ENCODE results near the gene USP47. TPM values are rescaled to one million over a fixed set of nuclear protein-coding genes. Genes with fewer than 3 reads are reported as not detected.

Gene USP47
- total and polyA plus RNA-seq, 2 of the 13 experiments (the other 11 are each of a cell fraction or from before 2014, with no cell fraction given) = 12.2 to 52.7 TPM

DNA sequence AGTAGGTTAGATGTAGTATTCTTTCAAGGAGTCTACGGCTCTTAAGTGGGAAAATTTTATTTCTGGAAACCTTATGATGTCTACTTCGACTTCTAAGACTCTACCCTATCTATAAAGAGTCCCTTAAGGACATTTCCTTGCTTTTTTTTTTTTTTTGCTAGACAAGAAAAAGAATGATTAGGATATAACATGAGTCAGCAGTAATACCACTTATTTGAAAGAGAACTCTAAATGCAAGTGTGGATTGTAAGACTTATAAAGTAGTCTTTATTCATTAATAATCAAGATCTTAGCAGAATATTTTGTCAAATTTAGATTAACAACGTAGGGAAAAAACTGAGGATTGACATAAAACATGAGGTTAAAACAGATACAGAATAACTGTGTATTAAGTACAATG is 95.7 kb downstream of the USP47 start:
- no peaks in the 10 kb centered on the region for H3K79me2 ChIP-seq (ENCODE audit: insufficient read depth, low read length)
- FAIRE-seq (no peak), DNase-seq (ENCODE audit: low spot score) (no peak), ATAC-seq (no peak)
- 98% methylated on average over 3 of the region's 3 CpGs for WGBS (ENCODE audit: low lambda C conversion rate)
- in situ Hi-C loops (cut with HindIII; ENCODE audit: extremely low pct_ligation_motif_present, low pct_unique_long_range_greater_than_20kb) = loop anchor here (10.0 kb wide), 1 partner anchor 347 kb away; no protein-coding TSS in a partner anchor
- intact Hi-C loops (cut with micrococcal nuclease; ENCODE audit: unreplicated experiment) = loop anchor here (10.0 kb wide), 1 partner anchor 297 kb away; no protein-coding TSS in a partner anchor
- BruUV-seq (replicated peaks) = no TSS peak
- ChIA-PET CTCF (ENCODE audit: low intra/inter-chr PET ratio, low total read pairs) (no interaction called here), POLR2A (no interaction called here)
- H2AFZ ChIP-seq (ENCODE audit: low read length) = no peak overlapping the region
- TF ChIP-seq MAFF (IDR thresholded peaks at IDR 0.05; ENCODE audit: low read depth, low read length) (peak; percentile 71; the same call in 1 of the 2 replicates), MAFK (conservative IDR thresholded peaks at IDR 0.05 in 1 of 2, IDR thresholded peaks at IDR 0.05 in 1 of 2; ENCODE audit: low read length in 2 of 2) (peak; percentile 64 to 83), ZNF354B (CRISPR knock-in tag; IDR thresholded peaks at IDR 0.05) (no peak)
- H3K9me3 ChIP-seq (ENCODE audit: low read length) = no peaks in the 10 kb centered on the region
- H3K4me3 ChIP-seq (replicated peaks in 1 of 3; ENCODE audit: insufficient read depth in 1 of 3, low read depth in 2 of 3, low read length in 3 of 3) = no peak overlapping the region
- H4K20me1 ChIP-seq (ENCODE audit: insufficient read depth, low read length) = no peaks in the 10 kb centered on the region
- H3K4me1 ChIP-seq (ENCODE audit: insufficient read depth, low read length) = no peaks in the 10 kb centered on the region
- H3K27me3 ChIP-seq (ENCODE audit: control insufficient read depth in 1 of 2, insufficient read depth in 2 of 2, low read length in 2 of 2) = no peaks in the 10 kb centered on the region
- no peak overlapping the region for H3K4me2 ChIP-seq (ENCODE audit: low read depth, low read length)
- no peak overlapping the region for H3K27ac ChIP-seq (ENCODE audit: extremely low read length, insufficient read depth, low read length)
- H3K36me3 ChIP-seq (replicated peaks in 1 of 2; ENCODE audit: control insufficient read depth in 1 of 2, insufficient read depth in 2 of 2, low read length in 2 of 2) = peaks cover 6 to 45% of the 10 kb centered on the region in 2 experiments; a peak in 4 of 5 replicates
- H3K9ac ChIP-seq (ENCODE audit: insufficient read depth, low read depth, low read length) = no peak overlapping the region

DNA sequence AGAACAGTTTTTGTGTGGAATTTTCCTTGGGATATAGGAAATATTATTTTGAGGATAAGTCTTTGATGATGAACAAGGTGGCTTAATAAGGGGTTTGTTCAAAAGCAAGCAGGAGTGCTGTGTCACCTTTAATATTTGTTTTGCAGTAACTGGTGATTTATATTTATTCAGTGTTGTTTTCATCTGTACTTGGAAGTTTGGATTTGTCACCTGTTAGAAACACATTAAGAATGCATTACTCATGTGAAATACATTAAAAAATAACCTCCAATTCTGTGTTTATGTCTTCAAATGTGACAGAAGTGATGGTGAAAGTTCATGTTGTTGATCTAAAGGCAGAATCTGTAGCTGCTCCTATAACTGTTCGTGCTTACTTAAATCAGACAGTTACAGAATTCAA is 96.2 kb downstream of the USP47 start:
- peaks cover 10 to 45% of the 10 kb centered on the region in 2 experiments; a peak in 4 of 5 replicates for H3K36me3 ChIP-seq (replicated peaks in 1 of 2; ENCODE audit: control insufficient read depth in 1 of 2, insufficient read depth in 2 of 2, low read length in 2 of 2)
- WGBS (ENCODE audit: low lambda C conversion rate) = 94% methylated on average over 1 of the region's 1 CpG
- no peaks in the 10 kb centered on the region for H3K27me3 ChIP-seq (ENCODE audit: control insufficient read depth in 1 of 2, insufficient read depth in 2 of 2, low read length in 2 of 2)
- in situ Hi-C loops (cut with HindIII; ENCODE audit: extremely low pct_ligation_motif_present, low pct_unique_long_range_greater_than_20kb) (loop anchor here (10.0 kb wide), 1 partner anchor 347 kb away; no protein-coding TSS in a partner anchor), intact Hi-C loops (cut with micrococcal nuclease; ENCODE audit: unreplicated experiment) (loop anchor here (10.0 kb wide), 1 partner anchor 297 kb away; no protein-coding TSS in a partner anchor)
- no peak overlapping the region for H3K27ac ChIP-seq (ENCODE audit: extremely low read length, insufficient read depth, low read length)
- ATAC-seq = no peak
- no peaks in the 10 kb centered on the region for H3K79me2 ChIP-seq (ENCODE audit: insufficient read depth, low read length)
- no peak overlapping the region for H3K9ac ChIP-seq (ENCODE audit: insufficient read depth, low read depth, low read length)
- TF ChIP-seq U2AF1 (optimal IDR thresholded peaks at IDR 0.05; ENCODE audit: low read depth, low read length) (no peak), RARA (CRISPR knock-in tag; IDR thresholded peaks at IDR 0.05) (no peak), ZNF317 (CRISPR knock-in tag; IDR thresholded peaks at IDR 0.05) (no peak)
- no peak overlapping the region for H2AFZ ChIP-seq (ENCODE audit: low read length)
- ChIA-PET CTCF (ENCODE audit: low intra/inter-chr PET ratio, low total read pairs) (no interaction called here), POLR2A (no interaction called here)
- no peaks in the 10 kb centered on the region for H4K20me1 ChIP-seq (ENCODE audit: insufficient read depth, low read length)
- DNase-seq (ENCODE audit: low spot score) = no peak
- H3K4me2 ChIP-seq (ENCODE audit: low read depth, low read length) = no peak overlapping the region
- no peak for FAIRE-seq
- H3K4me1 ChIP-seq (ENCODE audit: insufficient read depth, low read length) = no peaks in the 10 kb centered on the region
- H3K9me3 ChIP-seq (ENCODE audit: low read length) = no peaks in the 10 kb centered on the region
- no peak overlapping the region for H3K4me3 ChIP-seq (replicated peaks in 1 of 3; ENCODE audit: insufficient read depth in 1 of 3, low read depth in 2 of 3, low read length in 3 of 3)
- no TSS peak for BruUV-seq (replicated peaks)
